Left renal pelvis (tissue), 4 donors: Measurements from ENCODE around the gene APCDD1. TPM values are rescaled to one million over a fixed set of nuclear protein-coding genes. Genes with fewer than 3 reads are reported as not detected.
"Not testable (repeated sequence)": the region's sequence is repeated elsewhere in the genome, so short reads cannot be mapped to it uniquely, and the experiment has no call there.

Experiments used
- DNase-seq, 4 donors: peaks; one replicate each; pipeline ENCODE4 v3.0.0-alpha.2; 2013; ENCODE audit warnings: low read depth in 4 of 4, low spot score in 3 of 4
- polyA plus RNA-seq, 4 donors: library from polyadenylated mRNA; unstranded; fragments of 120-200 nt; gene quantifications; one replicate each; pipeline ENCODE4 v1.2.1, GENCODE V29; 2013; ENCODE audit not compliant: insufficient read length in 4 of 4

The APCDD1 gene
- polyA plus RNA-seq, 4 donors = 93.6 to 148 (median 104) TPM

GRCh38 chr18:10523544-10523943, 69.1 kb downstream of the APCDD1 start:
- no peak for DNase-seq

- DNase-seq = no peak
Measured at GRCh38 chr18:10524507-10525370, 70.3 kb downstream of the APCDD1 start.

- DNase-seq = no peak
Measured at GRCh38 chr18:10525371-10525691, 70.9 kb downstream of the APCDD1 start.

GRCh38 chr18:10525697-10526560, 71.5 kb downstream of the APCDD1 start, which contains the start of gene NAPG:
TSS of gene NAPG (plus strand) at chr18:10526027. CDS start at chr18:10526103, 76 bp downstream.
- peak; percentile 79 to 83 (median 80) for DNase-seq

GRCh38 chr18:10526561-10526949, 72.1 kb downstream of the APCDD1 start:
- no peak for DNase-seq

- no peak for DNase-seq
Measured at GRCh38 chr18:10528439-10528838, 74.0 kb downstream of the APCDD1 start.

- DNase-seq = no peak
Measured at GRCh38 chr18:10530002-10530401, 75.6 kb downstream of the APCDD1 start.

- DNase-seq = no peak
Measured at GRCh38 chr18:10530852-10531251, 76.4 kb downstream of the APCDD1 start.

- DNase-seq = no peak
Measured at GRCh38 chr18:10533111-10533510, 78.7 kb downstream of the APCDD1 start.

GRCh38 chr18:10536280-10536679, 81.8 kb downstream of the APCDD1 start:
- no peak for DNase-seq

- no peak for DNase-seq
Measured at GRCh38 chr18:10537765-10538164, 83.3 kb downstream of the APCDD1 start.

GRCh38 chr18:10539124-10539523, 84.7 kb downstream of the APCDD1 start:
- DNase-seq = not testable (repeated sequence)

Other genes starting within 250 kb of the APCDD1 start
- 10 to 100 TPM; 22.5 to 26.3 (median 23.4) TPM for gene NAPG, start 71.4 kb downstream of the APCDD1 start, polyA plus RNA-seq